Stimulated activated CD4-positive, alpha-beta T cell treated with anti-CD3 and anti-CD28 coated beads, TNF-alpha, amount 100 ng/mL, for 4 hours (primary cell): ENCODE measurements around the gene ZNF641.

Experiments used
- DNase-seq, 3 experiments: peaks; one replicate each; pipeline ENCODE4 v3.0.0-alpha.2; 2020; ENCODE audit warnings: low read depth in 3 of 3

Gene ZNF641

DNA sequence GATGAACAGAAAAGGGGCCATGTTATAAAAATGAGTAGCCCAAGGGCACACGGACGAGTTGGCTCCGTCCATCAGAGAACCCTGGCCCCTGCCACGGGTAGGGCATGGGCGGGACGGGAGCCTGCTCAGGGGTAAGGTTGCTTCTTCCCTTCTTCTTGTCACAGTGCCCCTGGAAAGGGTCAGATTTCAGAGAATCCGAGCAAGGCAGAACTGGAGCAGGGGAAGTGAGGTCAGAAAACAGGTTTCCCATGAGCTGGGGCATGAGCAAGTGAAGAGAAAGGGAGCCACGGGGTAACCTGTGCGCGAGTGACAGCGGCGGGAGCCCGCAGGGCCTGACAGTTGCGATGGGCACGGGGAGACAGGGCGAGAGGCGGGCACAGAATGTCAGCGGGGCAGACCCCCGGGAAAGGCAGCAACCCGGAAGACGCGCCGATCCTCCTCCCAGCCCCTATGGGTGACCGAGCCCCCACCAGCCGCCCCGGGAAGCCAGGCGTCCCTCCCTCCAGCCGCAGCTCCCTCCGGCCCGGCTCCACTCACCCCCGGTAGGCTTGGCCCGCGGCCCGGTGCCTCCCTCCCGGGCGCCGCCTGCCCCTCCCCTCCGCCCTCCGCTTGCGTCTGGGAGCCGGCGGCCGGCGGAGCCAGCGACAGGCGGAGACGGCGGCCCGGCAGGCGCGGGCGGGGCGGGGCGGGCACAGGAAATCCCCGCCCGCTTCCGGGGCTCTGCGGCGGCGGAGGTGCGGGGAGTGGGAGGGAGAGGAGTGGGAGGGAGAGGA is at the start of gene ZNF641:
Gene ZNF641, minus strand, starts transcription at position 671 of the 773 bp plus-strand sequence. CDS start 2,829 bp downstream, outside the sequence.
- peak; percentile 58 to 68 (median 67) for DNase-seq

DNA sequence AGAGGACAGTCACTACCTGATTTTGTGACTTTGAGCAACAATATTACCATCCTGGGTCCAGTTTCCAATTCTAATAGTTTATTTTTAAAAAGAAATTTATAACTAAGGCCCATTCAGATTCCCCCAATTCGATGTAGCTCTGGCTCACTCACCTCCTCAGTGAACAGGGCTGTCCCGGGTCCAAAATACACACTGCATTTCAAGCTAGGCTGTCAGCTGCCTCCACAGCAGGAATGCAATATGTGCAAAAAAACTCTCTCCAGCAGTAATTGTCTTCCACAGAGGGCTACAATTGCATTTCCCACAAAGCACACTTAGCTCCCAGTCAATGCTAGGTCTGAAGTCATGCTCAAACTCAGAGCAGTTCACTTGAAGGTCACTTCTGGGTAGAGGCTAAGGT is 39.3 kb upstream of the ZNF641 start:
- DNase-seq = no peak

DNA sequence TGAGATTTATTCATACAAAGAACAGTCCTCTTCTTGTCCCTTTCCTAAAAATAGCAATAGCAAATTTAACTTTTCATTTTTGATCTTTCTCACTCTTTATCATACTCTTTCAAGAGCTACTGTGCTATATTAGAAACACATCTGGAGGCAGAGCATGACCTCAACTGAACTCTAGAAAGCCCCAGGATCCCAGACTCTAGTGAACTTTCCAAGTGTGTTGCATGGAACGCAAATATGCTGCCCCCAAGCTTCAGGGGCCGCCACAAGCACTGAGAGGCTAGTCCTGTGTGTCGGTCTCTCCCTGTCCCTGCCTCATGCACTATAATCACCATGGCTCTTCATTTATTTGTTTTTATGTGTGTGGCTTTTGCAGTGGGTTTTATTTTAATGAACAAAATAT is 38.7 kb upstream of the ZNF641 start:
- DNase-seq = no peak

DNA sequence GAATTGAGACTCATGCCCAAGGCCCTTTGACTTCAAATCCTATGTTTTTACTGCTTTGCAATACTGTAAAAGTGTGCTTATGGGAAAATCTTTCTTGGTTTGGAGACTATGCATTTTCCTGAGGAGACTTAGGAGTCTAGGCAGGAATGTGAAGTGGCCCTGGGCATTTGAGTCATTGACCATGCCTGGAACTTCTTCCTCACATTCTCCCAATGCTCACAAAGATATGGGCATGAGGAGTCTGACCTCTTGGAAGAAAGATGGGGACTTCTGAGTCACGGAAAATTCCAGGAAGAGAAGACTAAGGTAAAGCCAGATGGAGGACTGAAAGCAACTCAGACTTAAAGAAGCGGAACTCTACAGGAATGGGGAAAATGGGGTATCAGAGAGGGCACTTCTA is 38.2 kb upstream of the ZNF641 start:
- no peak for DNase-seq

DNA sequence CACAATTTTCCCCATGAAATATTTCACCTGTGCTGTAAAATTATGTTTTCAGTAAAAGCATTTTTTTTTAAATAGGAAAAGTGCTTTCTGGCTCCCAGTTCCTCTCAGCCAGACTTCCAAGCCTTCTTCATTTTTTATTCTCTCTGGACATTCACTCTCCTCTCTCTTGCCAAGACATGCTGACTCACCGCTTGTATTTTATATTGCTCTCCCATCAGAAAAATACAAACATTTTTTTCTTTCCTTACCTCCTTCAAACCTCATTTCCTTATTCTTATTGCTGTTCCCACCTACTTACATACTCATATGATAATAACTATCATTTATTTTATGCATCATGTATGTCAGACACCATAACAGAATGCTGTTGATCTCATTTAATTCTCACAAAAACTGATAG is 37.7 kb upstream of the ZNF641 start:
- DNase-seq = no peak

DNA sequence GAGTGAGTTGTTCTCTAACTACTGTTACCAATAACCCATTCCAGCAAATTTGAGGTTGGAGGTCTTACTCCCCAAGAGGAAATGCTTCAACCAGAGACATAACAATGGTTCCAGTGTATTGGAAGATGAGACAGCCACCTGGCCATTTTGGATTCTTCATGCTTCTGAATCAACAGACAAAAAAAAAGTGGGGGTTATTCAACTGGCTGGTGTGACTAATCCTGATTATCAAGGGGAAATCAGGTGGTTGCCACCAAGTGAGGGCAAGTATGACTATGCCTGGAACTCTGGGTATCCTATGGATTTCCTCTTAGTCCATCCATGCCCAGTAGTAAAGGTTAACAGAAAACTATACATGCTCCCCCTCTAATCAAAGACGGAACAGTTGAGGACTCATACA is 29.9 kb upstream of the ZNF641 start:
- no peak for DNase-seq

DNA sequence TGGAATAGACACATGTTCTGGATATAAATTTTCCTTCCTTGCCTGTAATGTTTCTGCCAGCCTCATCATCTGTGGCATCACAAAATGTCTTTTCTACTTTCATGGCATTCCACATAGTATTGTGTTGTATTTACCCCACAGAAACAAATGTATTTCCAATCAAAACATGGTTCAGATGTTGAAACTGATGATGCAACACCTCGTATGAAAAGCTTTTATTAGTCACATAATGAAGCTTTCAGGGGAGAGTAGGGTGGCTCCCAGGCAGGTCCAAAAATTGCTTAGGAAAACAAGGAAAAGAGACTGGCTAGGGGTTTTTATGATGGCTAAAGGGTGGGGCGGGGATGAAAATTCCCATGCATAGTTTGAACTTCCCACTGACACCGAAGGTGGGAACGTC is 29.1 kb upstream of the ZNF641 start:
- DNase-seq = no peak

DNA sequence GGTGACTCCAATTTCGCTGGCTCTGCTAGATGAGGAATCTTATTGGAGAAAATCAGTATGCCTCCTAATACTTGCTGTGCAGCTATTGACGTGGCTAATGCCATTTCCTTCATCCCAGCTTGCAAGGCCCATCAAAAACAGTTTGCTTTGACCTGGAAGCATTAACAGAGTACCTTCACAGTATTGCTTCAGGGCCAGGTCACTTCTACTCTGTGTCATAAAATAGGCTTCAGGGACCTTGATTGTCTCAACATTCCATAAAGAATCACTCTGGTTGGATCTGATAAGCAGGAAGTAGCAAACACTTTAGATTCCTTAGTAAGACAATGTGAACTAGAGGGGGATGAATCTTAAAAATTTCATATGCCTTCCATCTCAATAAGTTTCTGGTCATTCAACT is 26.9 kb upstream of the ZNF641 start:
- DNase-seq = no peak

DNA sequence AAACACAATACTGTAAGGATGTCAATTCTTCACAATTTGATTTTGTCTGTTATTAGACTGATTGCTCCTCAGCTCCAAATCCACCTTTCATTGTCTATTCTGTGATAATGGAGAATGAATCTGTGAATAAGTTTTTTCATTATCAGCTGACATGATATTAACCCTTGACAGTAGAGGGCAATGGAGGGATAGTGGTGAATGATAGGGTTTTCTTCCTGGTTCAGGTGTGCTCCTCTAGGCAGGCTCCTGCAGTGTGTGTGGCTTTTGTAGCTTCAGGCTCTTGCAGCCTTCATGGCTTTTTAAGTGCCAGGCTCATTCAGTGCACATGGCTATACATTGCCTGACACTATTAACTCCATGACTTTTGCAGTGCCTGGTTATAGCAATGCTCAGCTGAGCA is 23.4 kb upstream of the ZNF641 start:
- no peak for DNase-seq

DNA sequence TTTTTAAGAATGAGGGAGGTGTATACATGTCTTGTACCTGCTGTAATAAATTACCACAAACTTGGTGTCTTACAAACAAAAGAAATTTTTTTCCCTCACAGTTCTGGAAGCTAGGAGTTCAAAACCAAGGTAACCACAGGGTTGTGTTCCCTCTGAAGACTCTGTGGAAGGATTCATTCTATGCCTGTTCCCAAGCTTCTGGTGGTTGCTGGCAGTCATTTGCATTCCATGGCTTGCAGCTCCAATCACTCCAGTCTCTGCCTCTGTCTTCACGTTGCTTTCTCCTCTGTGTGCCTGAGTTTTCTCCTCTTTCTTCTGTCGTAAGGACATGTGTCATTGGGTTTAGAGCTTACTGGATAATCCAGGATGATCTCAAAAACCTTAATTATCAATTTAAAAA is 15.4 kb upstream of the ZNF641 start:
- no peak for DNase-seq

DNA sequence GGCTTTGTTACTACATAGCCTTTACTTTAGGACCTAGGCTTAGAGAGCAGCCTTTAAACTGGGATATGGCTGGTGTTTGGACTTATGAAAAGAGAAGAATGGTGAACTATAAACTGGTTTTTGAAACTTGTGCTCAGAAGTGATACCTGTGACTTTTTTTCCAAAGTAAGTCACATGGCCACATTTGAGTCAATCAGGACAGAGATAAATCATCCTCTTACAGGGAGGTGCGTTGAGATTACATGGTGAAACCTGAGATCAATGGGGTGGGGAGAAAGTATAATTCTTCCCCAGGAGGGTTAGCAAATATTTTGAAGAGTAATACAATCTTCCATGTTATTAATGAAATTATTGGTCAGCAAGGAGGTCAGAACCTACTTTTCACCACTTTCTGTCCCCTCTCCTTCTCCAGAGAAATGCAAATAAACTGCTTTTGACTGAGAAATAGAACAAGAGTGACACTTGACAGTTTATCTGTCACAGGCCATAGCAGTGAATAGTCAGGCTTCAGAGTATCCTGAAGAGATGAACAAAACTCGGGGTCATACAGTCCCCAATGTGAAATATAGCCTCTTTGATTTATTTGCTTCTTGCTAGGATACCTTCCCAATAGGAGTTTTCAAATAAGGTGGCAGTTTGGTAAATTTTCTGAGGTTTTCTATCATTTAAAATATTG is 11.1 kb upstream of the ZNF641 start:
- DNase-seq = no peak

DNA sequence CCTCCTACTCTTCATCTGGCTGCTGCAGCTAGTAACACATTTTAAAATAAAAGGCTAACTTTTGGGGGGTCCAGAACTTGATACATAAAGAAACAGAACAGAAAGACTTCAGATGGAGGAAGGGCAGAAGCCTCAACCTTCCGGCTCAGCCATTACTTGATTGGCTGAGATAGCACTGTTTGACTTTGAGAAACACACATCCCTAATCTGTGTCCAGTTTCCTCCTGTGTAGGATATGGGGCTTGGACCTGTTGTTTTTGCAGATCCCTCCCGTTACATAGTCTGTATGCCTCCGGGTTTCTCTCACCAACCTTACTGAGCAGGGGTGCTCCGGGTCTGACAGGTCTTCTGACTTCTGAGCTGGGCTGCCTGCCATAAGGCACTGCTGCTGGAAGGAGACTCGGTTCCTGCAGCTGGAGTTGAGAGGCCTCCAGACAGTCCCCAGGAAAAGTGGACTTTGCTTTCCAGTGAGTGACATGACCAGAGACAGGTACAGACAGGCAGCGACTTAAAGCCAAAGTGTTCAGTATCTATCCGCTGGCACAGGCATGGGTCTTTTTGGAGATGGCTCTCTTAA is 8.3 kb upstream of the ZNF641 start:
- DNase-seq = no peak

DNA sequence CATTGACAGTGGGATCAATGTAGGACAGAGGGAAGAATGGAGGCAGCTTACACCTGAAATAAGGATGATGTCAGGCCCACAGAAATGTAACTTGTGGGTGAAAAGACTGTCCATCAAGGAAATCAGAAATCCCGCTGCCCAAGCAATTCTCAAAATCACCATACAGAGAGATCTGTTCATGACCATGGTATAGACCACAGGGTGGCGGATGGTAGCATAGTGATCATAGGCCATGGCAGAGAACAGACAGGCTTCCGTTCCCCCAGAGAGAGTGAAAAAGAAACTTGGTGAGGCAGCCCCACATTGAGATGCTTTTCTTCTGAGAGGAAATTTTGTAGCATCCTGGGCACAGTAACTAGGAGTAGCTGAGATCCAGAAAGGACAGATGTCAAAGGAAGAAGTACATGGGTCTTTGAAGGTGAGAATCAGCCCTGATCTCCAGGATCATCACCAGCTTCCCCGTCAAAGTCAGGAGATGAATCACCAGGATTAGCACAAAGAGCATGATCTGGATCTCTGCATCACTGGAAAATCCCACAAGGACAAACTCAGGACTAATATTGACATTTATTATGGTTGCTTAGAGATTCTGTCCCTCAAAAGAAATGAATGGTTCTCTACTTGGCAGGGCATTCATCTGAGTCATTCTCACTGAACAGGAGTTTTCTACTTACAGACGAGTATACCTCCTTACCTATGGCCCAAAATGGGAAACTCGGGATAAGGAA is 5.5 kb upstream of the ZNF641 start:
- DNase-seq = no peak

DNA sequence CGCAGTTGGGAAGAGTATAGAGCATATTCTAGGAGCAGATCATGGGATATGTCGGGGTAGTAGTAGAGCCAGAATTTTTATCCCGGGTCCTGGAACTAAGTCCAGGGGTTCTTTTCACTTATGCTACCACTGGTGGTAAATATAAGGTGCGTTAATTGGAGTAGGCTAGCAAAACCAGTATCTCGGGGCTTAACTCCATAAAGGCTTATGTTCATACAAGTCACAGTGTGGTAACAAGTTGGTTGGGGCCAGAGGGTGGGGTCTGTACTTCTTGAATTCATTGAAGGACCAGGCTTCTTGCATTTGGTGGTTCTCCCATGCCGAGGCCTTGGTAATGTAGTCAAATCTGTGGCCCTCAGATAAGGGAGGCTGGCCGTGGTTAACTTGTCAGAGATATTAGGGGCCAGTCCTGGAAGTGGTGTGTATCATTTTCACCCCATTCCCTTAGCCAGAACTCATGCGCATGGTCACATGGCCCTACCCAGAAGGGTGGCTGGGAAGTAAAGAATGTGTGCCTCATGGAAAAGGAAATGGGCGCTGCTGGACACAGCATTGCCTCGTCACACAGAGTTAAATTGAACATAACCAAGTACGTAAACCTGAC is 1.5 kb upstream of the ZNF641 start:
- no peak for DNase-seq

DNA sequence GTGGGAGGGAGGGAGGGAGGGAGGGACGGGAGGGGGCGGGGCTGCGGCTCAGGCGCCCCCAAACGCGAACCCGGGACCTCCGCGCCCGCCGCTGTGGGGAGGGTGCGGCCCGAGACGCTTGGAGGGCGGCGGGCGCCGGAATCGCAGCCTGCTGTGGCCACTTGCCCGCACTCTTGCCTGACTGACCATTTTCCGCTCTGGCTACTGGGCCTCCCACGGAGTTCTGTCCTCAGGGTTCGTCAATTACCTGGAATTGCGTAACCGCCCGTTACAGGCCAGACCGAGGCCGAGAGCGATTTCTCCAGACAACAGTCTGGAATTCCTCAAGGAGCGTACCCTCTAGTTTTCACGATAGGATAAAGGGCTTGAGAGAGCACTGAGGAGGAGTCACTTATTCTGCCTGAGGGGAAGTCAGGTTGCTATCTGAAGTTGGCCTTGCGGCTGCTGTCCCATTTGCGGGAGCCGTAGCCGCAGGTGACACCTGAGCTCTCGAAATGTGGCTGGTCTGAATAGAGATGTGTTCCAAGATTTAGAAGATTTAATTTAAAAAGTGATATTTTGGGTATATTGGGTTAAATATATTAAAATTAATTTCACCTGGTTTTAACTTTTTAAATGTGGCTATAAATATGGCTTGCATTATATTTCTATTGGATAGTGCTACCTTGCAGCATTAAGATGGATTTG is 446 bp upstream of the ZNF641 start:
- peak in 1 of 3 experiments; percentile 11 for DNase-seq

DNA sequence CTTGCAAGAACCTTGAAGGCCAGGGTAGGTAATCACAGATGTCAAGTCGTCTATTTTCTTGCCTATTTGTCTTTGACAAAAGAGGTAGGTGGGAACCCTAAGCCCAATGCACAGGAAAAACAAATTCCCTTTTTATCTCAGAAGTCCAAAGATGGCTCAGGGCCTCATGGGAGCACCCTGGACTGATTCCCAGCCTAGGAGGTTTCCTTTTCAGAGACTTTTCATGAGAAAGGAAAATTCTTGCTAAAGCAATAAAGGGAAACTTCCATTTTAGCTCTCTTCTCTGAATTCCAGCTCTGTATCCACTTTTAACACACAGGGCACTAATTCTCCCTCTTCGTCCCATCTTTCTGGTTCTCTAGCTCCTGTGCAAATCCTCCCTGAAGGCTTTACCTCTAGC is 1.2 kb downstream of the ZNF641 start:
- DNase-seq = no peak

DNA sequence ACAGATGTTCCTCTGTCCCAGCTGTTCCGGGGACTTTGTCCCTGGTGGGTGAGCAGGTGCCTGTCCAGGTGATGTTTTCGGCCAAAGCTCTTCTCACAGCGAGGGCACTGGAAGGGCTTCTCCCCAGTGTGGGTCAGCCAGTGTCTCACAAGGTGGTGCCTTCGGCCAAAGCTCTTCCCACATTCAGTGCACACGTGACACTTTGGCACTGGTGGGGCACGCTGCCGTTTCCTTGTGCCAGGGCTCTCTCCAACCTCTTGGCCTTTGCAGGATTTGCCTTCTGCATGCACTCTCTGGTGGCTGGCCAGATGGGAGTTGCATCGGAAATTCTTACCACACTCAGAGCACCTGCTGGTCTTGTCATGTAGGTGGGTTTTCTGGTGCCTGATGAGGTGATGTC is 7.7 kb downstream of the ZNF641 start:
- DNase-seq = no peak

DNA sequence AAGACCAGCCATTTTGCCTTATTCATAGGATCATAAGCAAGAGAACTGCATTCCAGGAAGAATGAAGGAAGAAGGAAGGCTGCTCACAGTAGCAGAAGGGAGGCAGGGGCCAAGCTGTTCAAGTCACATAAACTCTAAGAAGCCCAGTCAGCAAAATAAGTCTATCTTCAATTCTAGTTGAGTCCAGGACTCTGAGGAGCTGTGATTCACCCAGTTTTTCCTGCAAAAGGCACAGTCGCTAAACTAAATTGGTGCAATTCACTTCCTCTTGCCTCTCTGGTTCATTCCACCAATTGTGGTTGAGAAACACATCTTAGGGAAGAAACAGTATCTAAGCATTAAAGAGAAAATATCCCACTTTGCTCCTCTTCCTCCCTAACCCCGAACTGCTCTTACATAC is 9.8 kb downstream of the ZNF641 start:
- DNase-seq = no peak

DNA sequence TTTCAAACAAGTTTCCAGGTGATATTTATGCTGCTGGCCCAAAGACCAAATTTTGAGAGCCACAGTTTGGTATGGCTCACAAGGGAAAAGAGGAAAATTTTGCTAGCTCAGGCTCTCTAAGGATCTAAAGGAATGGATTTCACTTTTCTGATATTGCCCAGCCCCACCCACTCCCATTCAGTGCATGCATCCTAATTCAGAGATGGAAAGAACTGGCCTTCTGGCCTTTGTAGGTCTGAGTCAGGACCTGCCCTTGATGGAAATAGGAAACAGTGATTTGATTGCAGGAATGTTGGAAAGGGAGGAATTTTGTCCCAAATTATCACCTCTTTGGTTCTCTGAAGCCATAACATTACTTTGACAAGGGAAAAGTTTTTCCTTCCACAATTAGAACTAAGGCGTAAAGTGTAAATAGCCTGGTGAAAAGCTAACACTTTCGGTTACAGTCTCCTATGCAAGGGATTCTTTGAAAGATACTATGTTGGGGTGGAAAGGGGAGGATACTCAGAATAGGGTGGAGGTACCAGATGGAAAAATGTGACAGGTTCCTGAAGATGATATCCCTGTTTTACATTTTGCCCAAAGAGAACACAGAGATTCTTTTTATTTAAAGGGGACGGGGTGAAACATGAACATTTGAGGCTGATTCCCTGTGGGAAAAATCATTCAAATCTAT is 11.1 kb downstream of the ZNF641 start:
- no peak for DNase-seq

DNA sequence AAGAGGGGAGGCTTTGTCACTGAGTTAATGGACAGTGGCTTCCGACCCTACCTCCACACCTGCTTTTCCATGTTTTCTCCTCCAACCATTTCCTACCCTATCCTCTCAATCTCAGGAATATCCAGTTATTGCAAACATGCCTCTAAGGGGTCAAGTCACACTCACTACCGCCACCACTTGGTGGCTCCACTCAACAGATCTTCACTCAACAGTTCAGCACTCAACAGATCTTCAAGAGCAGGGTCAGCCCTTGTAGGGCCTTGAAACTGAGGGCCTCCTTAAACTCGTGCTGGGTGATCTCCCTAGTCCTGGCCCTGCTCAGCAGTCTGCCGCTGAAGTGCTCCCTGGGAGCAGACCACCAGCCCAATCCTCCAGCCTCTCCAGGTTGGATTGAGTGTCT is 14.2 kb downstream of the ZNF641 start:
- DNase-seq = no peak

DNA sequence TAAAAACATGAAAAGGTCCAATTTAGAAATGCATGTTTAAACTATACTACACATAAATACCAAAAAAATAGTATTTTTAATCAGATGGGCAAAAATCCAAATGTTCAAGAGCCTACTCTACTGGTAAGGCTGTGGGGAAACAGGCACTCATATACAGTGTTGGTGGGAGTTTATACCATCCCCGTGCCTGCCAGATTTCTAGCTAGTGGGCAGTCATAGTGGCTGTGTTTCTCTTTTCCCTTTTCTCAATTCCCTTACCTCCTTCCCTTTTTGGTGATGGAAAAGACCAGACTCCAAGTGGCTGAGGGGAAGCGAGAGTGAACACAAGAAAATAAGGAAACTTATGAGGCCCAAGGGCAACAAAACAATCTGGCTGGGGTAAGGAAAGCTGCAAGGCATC is 14.7 kb downstream of the ZNF641 start:
- DNase-seq = no peak
